Measurements from ENCODE around the gene CAST.

CAST gene

DNA sequence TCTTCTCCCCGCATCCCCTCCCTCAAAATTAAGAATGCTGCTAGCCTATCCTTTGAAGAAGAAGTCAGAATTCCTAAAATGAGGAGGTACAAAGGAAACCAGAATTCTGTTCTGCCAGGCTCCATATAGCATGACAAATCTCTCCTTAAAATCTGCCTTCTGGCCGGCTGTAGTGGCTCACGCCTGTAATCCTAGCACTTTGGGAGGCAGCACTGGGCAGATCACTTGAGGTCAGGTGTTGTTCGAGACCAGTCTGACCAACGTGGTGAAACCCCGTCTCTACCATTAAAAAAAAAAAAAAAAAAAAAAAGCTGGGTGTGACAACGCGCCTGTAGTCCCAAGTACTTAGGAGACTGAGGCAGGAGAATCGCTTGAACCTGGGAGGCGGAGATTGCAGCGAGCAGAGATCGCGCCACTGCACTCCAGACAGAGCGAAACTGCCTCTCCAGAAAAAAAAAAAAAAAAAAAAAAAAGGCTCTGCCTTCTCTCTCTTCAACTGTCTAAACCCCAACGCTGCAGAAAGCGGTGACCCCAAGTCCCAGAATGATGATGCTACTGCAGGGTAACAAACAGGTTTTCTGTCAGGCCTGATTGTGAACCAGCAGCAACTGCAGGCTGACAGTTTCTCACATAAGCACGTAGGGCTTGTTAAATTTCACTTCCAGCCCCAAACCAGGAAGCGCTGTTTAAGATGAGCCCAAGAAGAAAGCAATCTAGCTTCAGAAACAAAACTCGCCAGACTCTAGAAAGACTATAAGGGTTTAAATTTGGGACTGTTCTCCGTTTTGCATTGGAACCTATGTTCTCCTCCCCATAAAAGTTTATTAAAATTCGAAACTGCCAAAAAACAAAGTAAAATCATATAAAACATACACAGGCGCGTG lies 963 bp upstream of the CAST start:
- no peak for TF ChIP-seq ZFX (IDR thresholded peaks at IDR 0.05; ENCODE audit: borderline replicate concordance)
- TF ChIP-seq, protein P1, sequence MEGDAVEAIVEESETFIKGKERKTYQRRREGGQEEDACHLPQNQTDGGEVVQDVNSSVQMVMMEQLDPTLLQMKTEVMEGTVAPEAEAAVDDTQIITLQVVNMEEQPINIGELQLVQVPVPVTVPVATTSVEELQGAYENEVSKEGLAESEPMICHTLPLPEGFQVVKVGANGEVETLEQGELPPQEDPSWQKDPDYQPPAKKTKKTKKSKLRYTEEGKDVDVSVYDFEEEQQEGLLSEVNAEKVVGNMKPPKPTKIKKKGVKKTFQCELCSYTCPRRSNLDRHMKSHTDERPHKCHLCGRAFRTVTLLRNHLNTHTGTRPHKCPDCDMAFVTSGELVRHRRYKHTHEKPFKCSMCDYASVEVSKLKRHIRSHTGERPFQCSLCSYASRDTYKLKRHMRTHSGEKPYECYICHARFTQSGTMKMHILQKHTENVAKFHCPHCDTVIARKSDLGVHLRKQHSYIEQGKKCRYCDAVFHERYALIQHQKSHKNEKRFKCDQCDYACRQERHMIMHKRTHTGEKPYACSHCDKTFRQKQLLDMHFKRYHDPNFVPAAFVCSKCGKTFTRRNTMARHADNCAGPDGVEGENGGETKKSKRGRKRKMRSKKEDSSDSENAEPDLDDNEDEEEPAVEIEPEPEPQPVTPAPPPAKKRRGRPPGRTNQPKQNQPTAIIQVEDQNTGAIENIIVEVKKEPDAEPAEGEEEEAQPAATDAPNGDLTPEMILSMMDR (IDR thresholded peaks at IDR 0.05): no peak
- peak overlapping the region; percentile 94 for H3K27ac ChIP-seq

DNA sequence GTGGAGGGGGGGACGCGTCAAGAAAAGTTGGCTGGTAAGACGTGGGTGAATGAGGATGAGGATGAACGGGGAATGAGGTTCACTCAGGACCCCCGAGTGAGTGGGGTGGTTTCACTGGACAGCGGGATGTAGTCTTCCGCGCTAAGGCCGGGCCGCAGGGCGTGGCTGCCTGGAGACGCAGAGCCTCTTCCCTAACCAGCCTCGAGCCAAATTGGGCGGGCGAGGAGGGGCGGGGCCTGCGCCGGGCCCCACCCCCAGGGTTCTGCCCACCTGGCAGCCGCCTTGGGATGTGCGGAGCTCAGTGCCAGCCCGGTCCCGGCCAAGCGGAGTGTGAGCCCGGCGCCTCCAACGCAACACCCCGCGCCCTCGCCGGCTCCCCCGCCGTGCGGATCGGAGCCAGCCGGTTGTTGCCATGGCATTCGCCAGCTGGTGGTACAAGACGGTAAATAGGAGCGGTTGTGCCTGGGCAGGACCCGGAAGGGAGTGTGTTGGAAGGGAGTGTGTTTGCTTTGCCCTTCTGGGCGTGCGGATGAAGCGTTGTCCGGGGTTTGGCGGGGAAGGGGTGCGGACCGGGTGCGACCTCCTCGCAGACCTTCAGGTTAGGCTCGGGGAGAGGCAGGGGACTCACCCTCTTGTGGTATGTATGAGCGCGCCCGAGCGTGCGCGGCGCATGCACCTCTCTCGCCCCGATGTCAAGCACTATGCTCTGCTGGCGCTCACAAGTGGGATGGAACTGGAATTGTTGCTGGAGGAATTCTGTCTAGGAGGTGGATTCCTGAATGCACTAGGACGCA lies 746 bp downstream of the CAST start:
- no peak for TF ChIP-seq ZFX (IDR thresholded peaks at IDR 0.05; ENCODE audit: borderline replicate concordance)
- TF ChIP-seq, protein P1 (IDR thresholded peaks at IDR 0.05): no peak
- H3K27ac ChIP-seq: peak overlapping the region; percentile 94

GRCh38 chr5:96663608-96664007 lies 1.4 kb downstream of the CAST start:
- TF ChIP-seq ZFX (IDR thresholded peaks at IDR 0.05; ENCODE audit: borderline replicate concordance): no peak
- TF ChIP-seq, protein P1 (IDR thresholded peaks at IDR 0.05): no peak
- H3K27ac ChIP-seq: peak overlapping the region; percentile 94

GRCh38 chr5:96664669-96665068 lies 2.5 kb downstream of the CAST start:
- no peak overlapping the region for H3K27ac ChIP-seq
- TF ChIP-seq, protein P1 (IDR thresholded peaks at IDR 0.05): no peak
- TF ChIP-seq ZFX (IDR thresholded peaks at IDR 0.05; ENCODE audit: borderline replicate concordance): no peak

- H3K27ac ChIP-seq: no peak overlapping the region
- TF ChIP-seq, protein P1 (IDR thresholded peaks at IDR 0.05): no peak
- no peak for TF ChIP-seq ZFX (IDR thresholded peaks at IDR 0.05; ENCODE audit: borderline replicate concordance)
Observed at GRCh38 chr5:96668725-96669124, 6.5 kb downstream of the CAST start.

DNA sequence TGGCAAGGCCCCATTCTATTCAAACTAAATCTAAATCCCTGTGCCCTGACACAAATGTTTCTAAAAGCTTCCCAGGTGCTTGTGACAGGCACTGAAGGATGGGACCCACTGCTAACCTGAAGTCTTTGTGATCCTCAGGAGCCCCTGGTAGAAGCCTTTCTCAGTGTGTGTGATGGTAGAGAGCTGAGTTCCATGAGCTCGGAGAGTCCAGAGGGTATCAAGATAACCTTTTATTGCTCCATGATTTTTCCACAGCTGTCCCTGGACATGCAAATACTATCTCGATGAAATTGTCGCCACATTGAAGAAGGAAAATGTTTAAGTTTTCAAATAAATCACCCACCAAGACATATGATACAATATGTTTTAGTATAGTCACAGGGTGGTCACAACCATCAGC lies 7.7 kb downstream of the CAST start:
- TF ChIP-seq, protein P1 (IDR thresholded peaks at IDR 0.05): no peak
- TF ChIP-seq ZFX (IDR thresholded peaks at IDR 0.05; ENCODE audit: borderline replicate concordance): no peak
- no peak overlapping the region for H3K27ac ChIP-seq

DNA sequence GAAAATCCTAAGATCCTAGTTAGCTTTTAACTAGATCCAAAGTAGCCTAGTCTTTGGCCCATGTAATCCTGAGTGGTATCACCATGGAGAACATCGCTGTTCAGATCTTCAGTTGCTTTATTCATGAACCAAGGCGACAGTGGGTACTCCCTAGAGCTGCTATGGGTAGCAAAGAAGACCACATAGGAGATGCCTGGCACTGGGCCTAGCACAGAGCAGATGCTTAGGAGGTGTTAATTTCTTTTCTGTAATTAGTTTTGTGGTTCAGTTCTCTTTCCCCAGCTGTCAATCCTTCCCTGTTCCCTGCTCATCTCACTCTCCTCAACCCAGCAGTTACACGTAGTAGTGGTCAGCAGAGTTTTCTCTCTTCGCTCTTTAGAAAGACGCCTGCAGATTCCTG lies 9.3 kb downstream of the CAST start:
- no peak overlapping the region for H3K27ac ChIP-seq
- no peak for TF ChIP-seq ZFX (IDR thresholded peaks at IDR 0.05; ENCODE audit: borderline replicate concordance)
- TF ChIP-seq, protein P1 (IDR thresholded peaks at IDR 0.05): no peak
